Fibroblast of lung (primary cell): Measurements from ENCODE around the gene SPATA2. TPM values are rescaled to one million over a fixed set of nuclear protein-coding genes. Genes with fewer than 3 reads are reported as not detected.

Experiments
- DNase-seq, 2 donors: peaks; one replicate each; pipeline versions ENCODE4 v3.0.0 to v3.0.0-alpha.2; 2010; ENCODE audit warnings: low read depth in 2 of 2
- H2AFZ ChIP-seq: 2 replicates; pipeline ENCODE4 v1.5.1; 2012; ENCODE audit warnings: low read length, control low read depth, inconsistent platforms
- H3K27ac ChIP-seq: 2 replicates; pipeline ENCODE4 v1.5.1; 2011; ENCODE audit warnings: low read length, control low read depth; ENCODE audit not compliant: insufficient read depth
- H3K27me3 ChIP-seq: 2 replicates; pipeline ENCODE4 v1.5.1; 2011; ENCODE audit warnings: mild to moderate bottlenecking, low read length; ENCODE audit not compliant: control insufficient read depth, insufficient read depth
- H3K36me3 ChIP-seq: 2 replicates; pipeline ENCODE4 v1.5.1; 2011; ENCODE audit warnings: low read length; ENCODE audit not compliant: control insufficient read depth, insufficient read depth
- H3K4me1 ChIP-seq: 2 replicates; pipeline ENCODE4 v1.5.1; 2011; ENCODE audit warnings: low read length; ENCODE audit not compliant: control insufficient read depth, insufficient read depth; ENCODE audit errors: extremely low read depth
- H3K4me2 ChIP-seq: 2 replicates; pipeline ENCODE4 v1.5.1; 2011; ENCODE audit warnings: low read length, control low read depth; ENCODE audit not compliant: insufficient read depth; ENCODE audit errors: extremely low read depth
- H3K4me3 ChIP-seq, 4 experiments: fragments of 200-600 bp in 1 of 4; sonication (generic) in 1 of 4; replicated peaks in 1 of 4; 2 replicates each; pipeline ENCODE4 v1.5.1; 2011 to 2016; ENCODE audit warnings: low read length in 4 of 4, low read depth in 3 of 4, mild to moderate bottlenecking in 3 of 4, control low read depth in 2 of 4, inconsistent platforms in 1 of 4, mixed read lengths in 1 of 4; ENCODE audit not compliant: insufficient read depth in 1 of 4; ENCODE audit errors: control extremely low read depth in 1 of 4
- H3K79me2 ChIP-seq: 2 replicates; pipeline ENCODE4 v1.5.1; 2012; ENCODE audit warnings: mild to moderate bottlenecking, low read length, inconsistent platforms; ENCODE audit not compliant: control insufficient read depth, insufficient read depth
- H3K9ac ChIP-seq: 2 replicates; pipeline ENCODE4 v1.5.1; 2011; ENCODE audit warnings: mild to moderate bottlenecking, low read length, control low read depth; ENCODE audit not compliant: insufficient read depth
- H3K9me3 ChIP-seq: 2 replicates; pipeline ENCODE4 v1.5.1; 2012; ENCODE audit warnings: low read depth, low read length; ENCODE audit not compliant: control insufficient read depth, insufficient read depth
- H4K20me1 ChIP-seq: 2 replicates; pipeline ENCODE4 v1.5.1; 2011; ENCODE audit warnings: low read length; ENCODE audit not compliant: control insufficient read depth, insufficient read depth; ENCODE audit errors: extremely low read depth
- EZH2 ChIP-seq: IDR thresholded peaks from 2 replicates; pipeline ENCODE4 v1.5.1; 2012; ENCODE audit warnings: low read length, control low read depth, mild to moderate bottlenecking; ENCODE audit errors: missing control alignments
- polyA plus RNA-seq, 2 donors: library from polyadenylated mRNA; depleted of rRNA in 1 of 2; stranded (reverse) in 1 of 2; unstranded in 1 of 2; fragments of >200 nt; gene quantifications; 2 replicates each; pipeline ENCODE4 v1.2.1, GENCODE V29; 2011 to 2012; ENCODE audit warnings: missing spikeins in 1 of 2
- total RNA-seq: library from RNA; depleted of rRNA; stranded (reverse); fragments of >200 nt; gene quantifications from 2 replicates; pipeline ENCODE4 v1.2.1, GENCODE V29; 2014
- TF ChIP-seq, protein P1 (sequence below), 2 donors: IDR thresholded peaks in 1 of 2; conservative IDR thresholded peaks in 1 of 2; 1 replicate in 1 of 2; 2 replicates in 1 of 2; pipeline ENCODE4 v1.5.1; 2011 to 2012; ENCODE audit warnings: low read length in 2 of 2, control low read depth in 1 of 2, inconsistent platforms in 1 of 2, low read depth in 1 of 2, mild to moderate bottlenecking in 1 of 2

Gene SPATA2
- total and polyA plus RNA-seq, 2 donors (not counting 1 experiment from before 2014, with no cell fraction given), result 2.0 to 3.6 TPM

DNA sequence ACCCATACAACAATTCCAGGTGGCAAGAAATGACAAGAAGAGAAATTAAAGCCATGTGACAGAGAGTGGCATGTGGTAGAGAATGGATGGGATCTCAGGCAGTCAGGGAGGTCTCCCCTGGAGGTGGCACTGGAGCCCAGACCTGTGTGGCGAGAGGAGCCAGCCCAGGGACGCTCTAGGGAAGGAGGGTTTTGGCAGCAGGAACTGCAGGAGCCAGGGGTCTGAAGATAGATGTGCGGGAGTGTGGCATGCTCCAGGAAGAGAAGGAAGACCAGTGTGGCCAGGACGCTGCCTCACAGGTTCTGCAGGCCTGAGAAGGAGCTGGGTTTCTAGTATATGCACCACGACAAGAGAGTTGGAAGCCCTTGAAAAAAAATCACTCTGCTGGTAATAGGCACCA is 45.1 kb downstream of the SPATA2 start:
- no peaks in the 10 kb centered on the region for H4K20me1 ChIP-seq
- no peaks in the 10 kb centered on the region for H3K4me1 ChIP-seq
- no peaks in the 10 kb centered on the region for H3K9me3 ChIP-seq
- H3K4me2 ChIP-seq, result no peak overlapping the region
- H2AFZ ChIP-seq, result no peak overlapping the region
- H3K27me3 ChIP-seq, result no peaks in the 10 kb centered on the region
- H3K9ac ChIP-seq, result no peak overlapping the region
- no peak overlapping the region for H3K27ac ChIP-seq
- TF ChIP-seq, protein P1, sequence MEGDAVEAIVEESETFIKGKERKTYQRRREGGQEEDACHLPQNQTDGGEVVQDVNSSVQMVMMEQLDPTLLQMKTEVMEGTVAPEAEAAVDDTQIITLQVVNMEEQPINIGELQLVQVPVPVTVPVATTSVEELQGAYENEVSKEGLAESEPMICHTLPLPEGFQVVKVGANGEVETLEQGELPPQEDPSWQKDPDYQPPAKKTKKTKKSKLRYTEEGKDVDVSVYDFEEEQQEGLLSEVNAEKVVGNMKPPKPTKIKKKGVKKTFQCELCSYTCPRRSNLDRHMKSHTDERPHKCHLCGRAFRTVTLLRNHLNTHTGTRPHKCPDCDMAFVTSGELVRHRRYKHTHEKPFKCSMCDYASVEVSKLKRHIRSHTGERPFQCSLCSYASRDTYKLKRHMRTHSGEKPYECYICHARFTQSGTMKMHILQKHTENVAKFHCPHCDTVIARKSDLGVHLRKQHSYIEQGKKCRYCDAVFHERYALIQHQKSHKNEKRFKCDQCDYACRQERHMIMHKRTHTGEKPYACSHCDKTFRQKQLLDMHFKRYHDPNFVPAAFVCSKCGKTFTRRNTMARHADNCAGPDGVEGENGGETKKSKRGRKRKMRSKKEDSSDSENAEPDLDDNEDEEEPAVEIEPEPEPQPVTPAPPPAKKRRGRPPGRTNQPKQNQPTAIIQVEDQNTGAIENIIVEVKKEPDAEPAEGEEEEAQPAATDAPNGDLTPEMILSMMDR (conservative IDR thresholded peaks at IDR 0.05 in 1 of 2, IDR thresholded peaks at IDR 0.05 in 1 of 2; ENCODE audit: low read depth in 1 of 2, low read length in 2 of 2), result no peak
- no peak for TF ChIP-seq EZH2
- H3K79me2 ChIP-seq, result no peaks in the 10 kb centered on the region
- no peak for DNase-seq
- no peaks in the 10 kb centered on the region for H3K36me3 ChIP-seq
- no peak overlapping the region for H3K4me3 ChIP-seq

GRCh38 chr20:49868964-49869363 is 46.4 kb downstream of the SPATA2 start:
- H3K79me2 ChIP-seq, result no peaks in the 10 kb centered on the region
- no peaks in the 10 kb centered on the region for H3K4me1 ChIP-seq
- H3K4me3 ChIP-seq, result no peak overlapping the region
- no peaks in the 10 kb centered on the region for H3K27me3 ChIP-seq
- no peak overlapping the region for H3K4me2 ChIP-seq
- H3K9me3 ChIP-seq, result no peaks in the 10 kb centered on the region
- no peaks in the 10 kb centered on the region for H3K36me3 ChIP-seq
- no peak for DNase-seq
- no peak overlapping the region for H3K9ac ChIP-seq
- no peak overlapping the region for H2AFZ ChIP-seq
- no peaks in the 10 kb centered on the region for H4K20me1 ChIP-seq
- no peak overlapping the region for H3K27ac ChIP-seq
- TF ChIP-seq, protein P1 (conservative IDR thresholded peaks at IDR 0.05 in 1 of 2, IDR thresholded peaks at IDR 0.05 in 1 of 2; ENCODE audit: low read depth in 1 of 2, low read length in 2 of 2), result no peak
- no peak for TF ChIP-seq EZH2

- Histone ChIP-seq H3K79me2 (no peaks in the 10 kb centered on the region), H3K4me2 (no peak overlapping the region), H3K4me3 (no peak overlapping the region), H3K9me3 (no peaks in the 10 kb centered on the region), H3K36me3 (no peaks in the 10 kb centered on the region), H3K27me3 (no peaks in the 10 kb centered on the region), H2AFZ (no peak overlapping the region), H3K9ac (no peak overlapping the region), H3K27ac (no peak overlapping the region), H3K4me1 (no peaks in the 10 kb centered on the region), H4K20me1 (no peaks in the 10 kb centered on the region)
- DNase-seq, result no peak
- no peak for TF ChIP-seq EZH2
- TF ChIP-seq, protein P1 (conservative IDR thresholded peaks at IDR 0.05 in 1 of 2, IDR thresholded peaks at IDR 0.05 in 1 of 2; ENCODE audit: low read depth in 1 of 2, low read length in 2 of 2), result no peak
These were observed 46.8 kb downstream of the SPATA2 start for GRCh38 chr20:49868538-49868937.
